Hepatocyte (in vitro differentiated cells): ENCODE results near the gene DENND5A. TPM values are rescaled to one million over a fixed set of nuclear protein-coding genes. Genes with fewer than 3 reads are reported as not detected.

ENCODE experiments used
- DNase-seq: peaks from one replicate; pipeline ENCODE4 v3.0.0-alpha.2; 2016; ENCODE audit warnings: low spot score
- H2AFZ ChIP-seq: fragments of 200-600 bp; sonication (generic); 2 replicates; pipeline ENCODE4 v1.6.0; 2016; ENCODE audit warnings: antibody characterized with exemption, mild to moderate bottlenecking
- H3K27ac ChIP-seq: fragments of 200-600 bp; sonication (generic); 2 replicates; pipeline ENCODE4 v1.5.1; 2016; ENCODE audit warnings: mild to moderate bottlenecking
- H3K27me3 ChIP-seq: fragments of 200-600 bp; sonication (generic); 2 replicates; pipeline ENCODE4 v1.6.1; 2016
- H3K36me3 ChIP-seq: fragments of 200-600 bp; sonication (generic); replicated peaks from 2 replicates; pipeline ENCODE4 v1.5.1; 2016; ENCODE audit warnings: low read depth; ENCODE audit not compliant: insufficient read depth
- H3K4me1 ChIP-seq: fragments of 200-600 bp; sonication (generic); 2 replicates; pipeline ENCODE4 v1.5.1; 2016; ENCODE audit warnings: mild to moderate bottlenecking, moderate library complexity; ENCODE audit not compliant: insufficient read depth
- H3K4me2 ChIP-seq: fragments of 200-600 bp; sonication (generic); 2 replicates; pipeline ENCODE4 v1.6.0; 2016
- H3K4me3 ChIP-seq: fragments of 200-600 bp; sonication (generic); 2 replicates; pipeline ENCODE4 v1.5.1; 2016; ENCODE audit warnings: mild to moderate bottlenecking
- H3K79me2 ChIP-seq: fragments of 200-600 bp; sonication (generic); 2 replicates; pipeline ENCODE4 v1.6.0; 2017; ENCODE audit warnings: mild to moderate bottlenecking
- H3K9me2 ChIP-seq: fragments of 200-600 bp; sonication (generic); replicated peaks from 2 replicates; pipeline ENCODE4 v1.6.0; 2017; ENCODE audit warnings: mild to moderate bottlenecking; ENCODE audit not compliant: insufficient read depth
- H3K9me3 ChIP-seq: fragments of 200-600 bp; sonication (generic); 2 replicates; pipeline ENCODE4 v1.5.1; 2016; ENCODE audit warnings: low read depth, mild to moderate bottlenecking
- H4K20me1 ChIP-seq: fragments of 200-600 bp; sonication (generic); 2 replicates; pipeline ENCODE4 v1.6.0; 2016; ENCODE audit warnings: mild to moderate bottlenecking; ENCODE audit not compliant: insufficient read depth, poor library complexity, severe bottlenecking
- CTCF ChIP-seq: fragments of 200-600 bp; sonication (generic); IDR thresholded peaks from 2 replicates; pipeline ENCODE4 v1.5.1; 2016; ENCODE audit warnings: antibody characterized with exemption, mild to moderate bottlenecking; ENCODE audit not compliant: poor library complexity
- EZH2 ChIP-seq: fragments of 200-600 bp; sonication (generic); IDR thresholded peaks from 2 replicates; pipeline ENCODE4 v1.6.1; 2016; ENCODE audit warnings: antibody characterized with exemption, mild to moderate bottlenecking, borderline replicate concordance
- EZH2phosphoT487 ChIP-seq: fragments of 200-600 bp; sonication (generic); IDR thresholded peaks from one replicate; pipeline ENCODE4 v1.6.1; 2018; ENCODE audit warnings: antibody characterized with exemption, mild to moderate bottlenecking, low read depth, moderate library complexity; ENCODE audit not compliant: unreplicated experiment, severe bottlenecking
- WGBS: methylation state at CpG from one replicate; pipeline ENCODE4 v1.1.6; 2016; ENCODE audit warnings: low lambda C conversion rate; ENCODE audit errors: missing lambda C conversion rate; 5-methylcytosine and 5-hydroxymethylcytosine counted together
- polyA plus RNA-seq: library from polyadenylated mRNA; unstranded; fragments of >200 nt; fragmentation: Nextera tagmentation; extraction: Ambion mirVana; gene quantifications from 2 replicates; pipeline ENCODE4 v1.2.1, GENCODE V29; 2016
- total RNA-seq: library from RNA; depleted of rRNA; stranded (reverse); fragments of >200 nt; gene quantifications from 2 replicates; pipeline ENCODE4 v1.2.3, GENCODE V29; 2014

Gene DENND5A
- total and polyA plus RNA-seq, 2 experiments from 2014 or later = 29.7 to 56.4 TPM

GRCh38 chr11:9176550-9176949, 88.6 kb downstream of the DENND5A start:
- Histone ChIP-seq H3K27me3 (no peaks in the 10 kb centered on the region), H4K20me1 (no peaks in the 10 kb centered on the region), H3K79me2 (peaks cover 9% of the 10 kb centered on the region), H3K9me3 (no peaks in the 10 kb centered on the region), H2AFZ (no peak overlapping the region), H3K4me2 (no peak overlapping the region), H3K36me3 (no peaks in the 10 kb centered on the region), H3K4me1 (no peaks in the 10 kb centered on the region), H3K9me2 (no peaks in the 10 kb centered on the region), H3K27ac (no peak overlapping the region), H3K4me3 (no peak overlapping the region)
- TF ChIP-seq EZH2 = no peak
- TF ChIP-seq EZH2phosphoT487 = no peak
- no peak for TF ChIP-seq CTCF
- no peak for DNase-seq

GRCh38 chr11:9176136-9176535, 89.0 kb downstream of the DENND5A start:
- Histone ChIP-seq H4K20me1 (no peaks in the 10 kb centered on the region), H3K4me2 (no peak overlapping the region), H3K4me3 (no peak overlapping the region), H2AFZ (no peak overlapping the region), H3K4me1 (no peaks in the 10 kb centered on the region), H3K9me3 (no peaks in the 10 kb centered on the region), H3K27me3 (no peaks in the 10 kb centered on the region), H3K27ac (no peak overlapping the region), H3K36me3 (no peaks in the 10 kb centered on the region), H3K79me2 (peaks cover 9% of the 10 kb centered on the region), H3K9me2 (no peaks in the 10 kb centered on the region)
- no peak for DNase-seq
- TF ChIP-seq CTCF (no peak), EZH2phosphoT487 (no peak), EZH2 (no peak)

GRCh38 chr11:9172389-9172788, 92.8 kb downstream of the DENND5A start:
- Histone ChIP-seq H3K27ac (no peak overlapping the region), H3K9me2 (no peaks in the 10 kb centered on the region), H2AFZ (no peak overlapping the region), H3K9me3 (no peaks in the 10 kb centered on the region), H3K4me2 (no peak overlapping the region), H4K20me1 (no peaks in the 10 kb centered on the region), H3K27me3 (no peaks in the 10 kb centered on the region), H3K4me3 (no peak overlapping the region), H3K79me2 (peaks cover 9% of the 10 kb centered on the region), H3K36me3 (no peaks in the 10 kb centered on the region), H3K4me1 (no peaks in the 10 kb centered on the region)
- TF ChIP-seq EZH2 = no peak
- TF ChIP-seq EZH2phosphoT487 = no peak
- no peak for TF ChIP-seq CTCF
- no peak for DNase-seq
- WGBS = 97% methylated on average over 5 of the region's 5 CpGs

- H3K27ac ChIP-seq = no peak overlapping the region
- H3K4me2 ChIP-seq = no peak overlapping the region
- WGBS = 87% methylated on average over 2 of the region's 2 CpGs
- H3K27me3 ChIP-seq = no peaks in the 10 kb centered on the region
- H3K79me2 ChIP-seq = peaks cover 9% of the 10 kb centered on the region
- no peaks in the 10 kb centered on the region for H4K20me1 ChIP-seq
- peak; percentile 11 for DNase-seq
- H3K9me3 ChIP-seq = no peaks in the 10 kb centered on the region
- no peak overlapping the region for H2AFZ ChIP-seq
- no peaks in the 10 kb centered on the region for H3K36me3 ChIP-seq
- H3K4me1 ChIP-seq = no peaks in the 10 kb centered on the region
- TF ChIP-seq EZH2 (no peak), EZH2phosphoT487 (no peak), CTCF (no peak)
- H3K4me3 ChIP-seq = no peak overlapping the region
- H3K9me2 ChIP-seq = no peaks in the 10 kb centered on the region
These were observed 94.7 kb downstream of the DENND5A start for GRCh38 chr11:9170450-9170849.
